ENCODE data around the gene PNPLA3.

DNA sequence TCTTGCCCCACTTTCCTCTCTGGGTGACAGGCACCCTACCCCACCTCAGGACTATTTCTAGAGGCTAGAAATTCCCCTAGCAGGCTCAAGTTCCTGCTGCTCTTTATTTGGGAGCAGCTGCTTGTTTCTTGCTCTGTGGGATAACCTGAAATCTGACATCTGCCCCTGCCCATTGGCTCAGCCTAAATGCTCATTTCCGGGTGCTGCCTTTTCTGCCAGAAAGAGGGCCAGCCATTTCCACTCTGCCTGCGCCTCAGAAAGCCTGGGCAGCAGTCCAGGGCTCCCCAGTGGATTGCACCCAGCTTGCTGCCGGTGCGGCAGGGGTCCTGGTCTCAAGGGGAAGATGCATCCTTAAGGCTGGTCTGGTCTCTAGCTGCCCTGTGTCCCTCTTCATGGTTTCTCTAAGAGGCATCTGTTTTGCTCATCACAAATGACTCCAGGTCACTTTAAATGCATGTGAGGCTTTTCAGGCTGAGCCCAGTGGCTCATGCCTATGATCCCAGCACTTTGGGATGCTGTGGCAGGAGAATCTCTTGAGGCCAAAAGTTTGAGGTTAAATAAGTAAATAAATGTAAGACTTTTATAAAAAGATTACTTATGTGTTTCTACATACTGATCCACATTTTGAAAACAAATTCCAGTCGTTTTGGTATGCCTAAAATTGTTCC is 21.5 kb upstream of the PNPLA3 start:
- no peak for TF ChIP-seq POLR2A (IDR thresholded peaks at IDR 0.05)
- TF ChIP-seq, protein P1, sequence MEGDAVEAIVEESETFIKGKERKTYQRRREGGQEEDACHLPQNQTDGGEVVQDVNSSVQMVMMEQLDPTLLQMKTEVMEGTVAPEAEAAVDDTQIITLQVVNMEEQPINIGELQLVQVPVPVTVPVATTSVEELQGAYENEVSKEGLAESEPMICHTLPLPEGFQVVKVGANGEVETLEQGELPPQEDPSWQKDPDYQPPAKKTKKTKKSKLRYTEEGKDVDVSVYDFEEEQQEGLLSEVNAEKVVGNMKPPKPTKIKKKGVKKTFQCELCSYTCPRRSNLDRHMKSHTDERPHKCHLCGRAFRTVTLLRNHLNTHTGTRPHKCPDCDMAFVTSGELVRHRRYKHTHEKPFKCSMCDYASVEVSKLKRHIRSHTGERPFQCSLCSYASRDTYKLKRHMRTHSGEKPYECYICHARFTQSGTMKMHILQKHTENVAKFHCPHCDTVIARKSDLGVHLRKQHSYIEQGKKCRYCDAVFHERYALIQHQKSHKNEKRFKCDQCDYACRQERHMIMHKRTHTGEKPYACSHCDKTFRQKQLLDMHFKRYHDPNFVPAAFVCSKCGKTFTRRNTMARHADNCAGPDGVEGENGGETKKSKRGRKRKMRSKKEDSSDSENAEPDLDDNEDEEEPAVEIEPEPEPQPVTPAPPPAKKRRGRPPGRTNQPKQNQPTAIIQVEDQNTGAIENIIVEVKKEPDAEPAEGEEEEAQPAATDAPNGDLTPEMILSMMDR (IDR thresholded peaks at IDR 0.05), result no peak

Measured in upper lobe of left lung (tissue), 4 donors.